IMR-90 (cell line): Measurements from ENCODE around the gene C20orf144. TPM values are rescaled to one million over a fixed set of nuclear protein-coding genes. Genes with fewer than 3 reads are reported as not detected.

Experiments used
- ATAC-seq: fragments of 200-7000 bp; cut with Tn5 transposase; 2 replicates; pipeline ENCODE4 v1.9.1; 2020; ENCODE audit warnings: low read depth, mild to moderate bottlenecking, moderate library complexity
- BruUV-seq: library from RNA; stranded (reverse); fragments of 400-500 nt; replicated peaks from 2 replicates; lab custom pipeline; 2021; lab: Mats Ljungman, UMichigan
- CTCF ChIA-PET: fragments of 300-600 bp; formaldehyde crosslinking; extraction: SDS; loops from one replicate; lab custom pipeline; 2021; ENCODE audit warnings: antibody characterized with exemption; lab: Yijun Ruan, JAX
- POLR2A ChIA-PET: fragments of 300-600 bp; sonication (Branson Sonifier 250); formaldehyde crosslinking; loops from one replicate; lab custom pipeline; 2022; ENCODE audit warnings: antibody characterized with exemption; ENCODE audit not compliant: unreplicated experiment; lab: Charles Lee
- DNase-seq: peaks from one replicate; pipeline ENCODE4 v3.0.0; 2013
- H2AFZ ChIP-seq: replicated peaks from 2 replicates; pipeline ENCODE3; 2013; ENCODE audit warnings: low read length, mild to moderate bottlenecking; ENCODE audit not compliant: poor library complexity
- H2AK5ac ChIP-seq: 2 replicates; pipeline ENCODE4 v1.6.1; 2013; ENCODE audit warnings: low read depth, low read length, inconsistent platforms
- H2AK9ac ChIP-seq: replicated peaks from 2 replicates; pipeline ENCODE3; 2013; ENCODE audit warnings: mild to moderate bottlenecking, low read depth, low read length, moderate library complexity; ENCODE audit not compliant: poor library complexity
- H2BK120ac ChIP-seq: 2 replicates; pipeline ENCODE4 v1.6.1; 2013; ENCODE audit warnings: low read depth, low read length, inconsistent platforms
- H2BK15ac ChIP-seq: 3 replicates; pipeline ENCODE4 v1.6.1; 2013; ENCODE audit warnings: low read depth, low read length, inconsistent platforms
- H2BK20ac ChIP-seq: 2 replicates; pipeline ENCODE4 v1.6.1; 2013; ENCODE audit warnings: low read depth, mild to moderate bottlenecking, inconsistent platforms, low read length, moderate library complexity
- H2BK5ac ChIP-seq: 2 replicates; pipeline ENCODE4 v1.6.1; 2013; ENCODE audit warnings: mild to moderate bottlenecking, low read depth, low read length, inconsistent platforms; ENCODE audit not compliant: poor library complexity, severe bottlenecking
- H3K14ac ChIP-seq: replicated peaks from 2 replicates; pipeline ENCODE4 v1.6.1; 2013; ENCODE audit warnings: low read depth, low read length, inconsistent platforms
- H3K18ac ChIP-seq: 2 replicates; pipeline ENCODE4 v1.6.1; 2013; ENCODE audit warnings: low read depth, low read length, control low read depth
- H3K23ac ChIP-seq: 2 replicates; pipeline ENCODE4 v1.6.1; 2013; ENCODE audit warnings: low read depth, low read length, inconsistent platforms
- H3K27ac ChIP-seq: 2 replicates; pipeline ENCODE4 v1.5.1; 2013; ENCODE audit warnings: mild to moderate bottlenecking, control low read depth, low read length; ENCODE audit not compliant: insufficient read depth
- H3K27me3 ChIP-seq: 2 replicates; pipeline ENCODE4 v1.6.1; 2013; ENCODE audit warnings: low read length; ENCODE audit not compliant: control insufficient read depth, insufficient read depth
- H3K36me3 ChIP-seq: 2 replicates; pipeline ENCODE4 v1.6.1; 2013; ENCODE audit warnings: low read length, mixed read lengths; ENCODE audit not compliant: control insufficient read depth, insufficient read depth
- H3K4ac ChIP-seq: 2 replicates; pipeline ENCODE4 v1.6.1; 2013; ENCODE audit warnings: low read depth, low read length, inconsistent platforms
- H3K4me1 ChIP-seq: 2 replicates; pipeline ENCODE4 v1.6.1; 2013; ENCODE audit warnings: low read length, mixed read lengths; ENCODE audit not compliant: control insufficient read depth, insufficient read depth
- H3K4me2 ChIP-seq: 2 replicates; pipeline ENCODE4 v1.6.1; 2013; ENCODE audit warnings: low read depth, mild to moderate bottlenecking, control low read depth, low read length, moderate library complexity
- H3K4me3 ChIP-seq: 2 replicates; pipeline ENCODE4 v1.5.1; 2013; ENCODE audit warnings: low read depth, mild to moderate bottlenecking, control low read depth, low read length, moderate library complexity; ENCODE audit not compliant: insufficient read depth
- H3K56ac ChIP-seq: 2 replicates; pipeline ENCODE4 v1.6.1; 2013; ENCODE audit warnings: low read length, inconsistent platforms; ENCODE audit not compliant: insufficient read depth; ENCODE audit errors: extremely low read depth
- H3K79me1 ChIP-seq, 2 experiments: 2 replicates each; pipeline ENCODE4 v1.6.1; 2013; ENCODE audit warnings: low read length in 2 of 2, inconsistent platforms in 1 of 2, low read depth in 1 of 2
- H3K9ac ChIP-seq: 2 replicates; pipeline ENCODE4 v1.6.1; 2013; ENCODE audit warnings: low read depth, low read length, control low read depth
- H3K9me1 ChIP-seq: 2 replicates; pipeline ENCODE4 v1.6.1; 2013; ENCODE audit warnings: low read length, inconsistent platforms; ENCODE audit not compliant: insufficient read depth
- H3K9me3 ChIP-seq: 2 replicates; pipeline ENCODE4 v1.6.1; 2013; ENCODE audit warnings: low read length; ENCODE audit not compliant: control insufficient read depth, insufficient read depth
- H4K20me1 ChIP-seq: 2 replicates; pipeline ENCODE4 v1.6.1; 2013; ENCODE audit warnings: low read length, inconsistent platforms; ENCODE audit not compliant: insufficient read depth
- H4K5ac ChIP-seq: 2 replicates; pipeline ENCODE4 v1.6.1; 2013; ENCODE audit warnings: mild to moderate bottlenecking, low read depth, low read length, control low read depth
- H4K8ac ChIP-seq, 2 experiments: 2 replicates each; pipeline ENCODE4 v1.6.1; 2013; ENCODE audit warnings: low read depth in 2 of 2, low read length in 2 of 2, control low read depth in 1 of 2, inconsistent platforms in 1 of 2
- H4K91ac ChIP-seq: 2 replicates; pipeline ENCODE4 v1.6.1; 2013; ENCODE audit warnings: low read depth, low read length, inconsistent platforms; ENCODE audit not compliant: insufficient read depth
- BHLHE40 ChIP-seq: fragments of 150-350 bp; IDR thresholded peaks from 2 replicates; pipeline ENCODE4 v1.6.1; 2016; ENCODE audit warnings: mild to moderate bottlenecking, low read depth, low read length
- MAZ ChIP-seq: IDR thresholded peaks from 2 replicates; pipeline ENCODE4 v1.6.1; 2012; ENCODE audit warnings: low read depth, mild to moderate bottlenecking, low read length, improper control_type of control experiment, moderate library complexity, borderline replicate concordance
- NFE2L2 ChIP-seq: fragments of 150-350 bp; IDR thresholded peaks from 2 replicates; pipeline ENCODE4 v1.6.1; 2016; ENCODE audit warnings: low read depth, mild to moderate bottlenecking, low read length
- WGBS, 2 experiments: methylation state at CpG; one replicate each; pipeline versions ENCODE4 v1.1.5 to v1.1.7; 2013; ENCODE audit warnings: missing lambda C conversion rate in 2 of 2; ENCODE audit not compliant: insufficient read length in 1 of 2; ENCODE audit errors: extremely low coverage in 2 of 2; 5-methylcytosine and 5-hydroxymethylcytosine counted together
- dilution Hi-C: fragments of 300-500 bp; cut with HindIII; formaldehyde crosslinking; loops from one replicate; pipeline ENCODE4 v1.14.3; 2018; ENCODE audit warnings: low sequenced_read_pairs; ENCODE audit not compliant: unreplicated experiment
- in situ Hi-C: fragments of 300-500 bp; cut with MboI; formaldehyde crosslinking; loops from 3 replicates; pipeline ENCODE4 v1.14.3; 2019; ENCODE audit warnings: low sequenced_read_pairs, inconsistent platforms, mixed read lengths
- intact Hi-C: fragments of 100-400 bp; cut with micrococcal nuclease; formaldehyde crosslinking; loops from 2 replicates; pipeline ENCODE4 v1.10.0; 2022
- polyA plus RNA-seq, 3 experiments: library from polyadenylated mRNA; depleted of rRNA; stranded (reverse); fragments of >200 nt; gene quantifications; 2 replicates each; pipeline ENCODE4 v1.2.3, GENCODE V29; 2012; ENCODE audit warnings: low replicate concordance in 1 of 3
- total RNA-seq: library from RNA; depleted of rRNA; stranded (reverse); fragments of >200 nt; gene quantifications from 2 replicates; pipeline ENCODE4 v1.2.3, GENCODE V29; 2012; rRNA removed

Gene C20orf144
- total and polyA plus RNA-seq, 2 of the 4 experiments (the other 2 are of a cell fraction) = under 0.01 to 0.19 TPM

DNA sequence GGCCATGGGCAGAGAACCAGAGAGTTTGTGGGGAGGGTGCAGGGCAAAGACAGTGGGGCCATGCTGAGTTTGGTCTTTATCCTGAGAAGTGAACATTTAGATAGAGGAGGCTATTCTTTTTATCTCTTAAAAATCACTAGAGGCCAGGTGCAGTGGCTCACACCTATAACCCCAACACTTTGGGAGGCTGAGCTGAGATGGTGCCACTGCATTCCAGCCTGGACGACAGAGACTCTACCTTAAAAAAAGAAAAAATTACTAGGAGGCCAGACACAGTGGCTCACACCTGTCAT, 49.3 kb downstream of the C20orf144 start:
- ATAC-seq = no peak
- no peaks in the 10 kb centered on the region for H3K27me3 ChIP-seq
- H3K79me1 ChIP-seq = 0 out of 4 replicates have a peak, but pooled peaks cover 0 to 2% of the 10 kb centered on the region in 2 experiments
- peaks cover 8% of the 10 kb centered on the region; the same call in 1 of the 2 replicates for H3K36me3 ChIP-seq
- in situ Hi-C loops (no loop called here), intact Hi-C loops (no loop called here), dilution Hi-C loops (no loop called here)
- H2AK9ac ChIP-seq = no peak overlapping the region
- no TSS peak for BruUV-seq
- no peaks in the 10 kb centered on the region for H3K9me3 ChIP-seq
- CTCF ChIA-PET = no interaction called here
- no peak overlapping the region for H3K9ac ChIP-seq
- no peak overlapping the region for H2BK5ac ChIP-seq
- POLR2A ChIA-PET = no interaction called here
- no peak overlapping the region for H3K4me3 ChIP-seq
- no peaks in the 10 kb centered on the region for H4K20me1 ChIP-seq
- WGBS, 2 experiments = no CpG with 5 or more reads among the region's 1 CpG
- no peak overlapping the region for H2BK20ac ChIP-seq
- H4K5ac ChIP-seq = no peak overlapping the region
- no peak overlapping the region for H3K4me2 ChIP-seq
- no peak overlapping the region for H3K23ac ChIP-seq
- no peak overlapping the region for H2BK120ac ChIP-seq
- H3K14ac ChIP-seq = no peak overlapping the region
- H2BK15ac ChIP-seq = no peak overlapping the region
- no peak overlapping the region for H3K27ac ChIP-seq
- no peaks in the 10 kb centered on the region for H3K4me1 ChIP-seq
- no peak overlapping the region for H4K8ac ChIP-seq
- H4K91ac ChIP-seq = no peak overlapping the region
- no peak overlapping the region for H2AK5ac ChIP-seq
- H3K56ac ChIP-seq = no peak overlapping the region
- no peak overlapping the region for H2AFZ ChIP-seq
- H3K9me1 ChIP-seq = peaks cover 10% of the 10 kb centered on the region; the same call in 1 of the 2 replicates
- H3K18ac ChIP-seq = no peak overlapping the region
- DNase-seq = no peak
- H3K4ac ChIP-seq = no peak overlapping the region
- TF ChIP-seq BHLHE40 (no peak), MAZ (no peak), NFE2L2 (no peak)

Other genes with a start within 250 kb of the C20orf144 start
- gene SNTA1, start 218.6 kb upstream of the C20orf144 start, total RNA-seq = 13.3 and 15.4 TPM in 2 replicates
- gene SNTA1, start 218.6 kb upstream of the C20orf144 start, polyA plus RNA-seq (2012; rRNA removed) = 10.6 and 12.1 TPM in 2 replicates
- 3.3 and 3.8 TPM in 2 replicates for gene CBFA2T2, start 172.2 kb upstream of the C20orf144 start, total RNA-seq
- gene CBFA2T2, start 172.2 kb upstream of the C20orf144 start, polyA plus RNA-seq (2012; rRNA removed) = 6.2 and 6.3 TPM in 2 replicates
- gene ACTL10, start 4.6 kb downstream of the C20orf144 start, total RNA-seq = 0.18 and 0.28 TPM in 2 replicates
- gene ACTL10, start 4.6 kb downstream of the C20orf144 start, polyA plus RNA-seq (2012; rRNA removed) = 0.43 and 0.49 TPM in 2 replicates
- gene NECAB3, start 12.1 kb downstream of the C20orf144 start, total RNA-seq = 8.6 and 10.0 TPM in 2 replicates
- 28.4 and 28.5 TPM in 2 replicates for gene NECAB3, start 12.1 kb downstream of the C20orf144 start, polyA plus RNA-seq (2012; rRNA removed)
- gene E2F1, start 24.1 kb downstream of the C20orf144 start, total RNA-seq = 10.6 and 10.9 TPM in 2 replicates
- gene E2F1, start 24.1 kb downstream of the C20orf144 start, polyA plus RNA-seq (2012; rRNA removed) = 14.0 and 14.6 TPM in 2 replicates
- gene PXMP4, start 58.0 kb downstream of the C20orf144 start, total RNA-seq = 2.2 and 3.6 TPM in 2 replicates
- gene PXMP4, start 58.0 kb downstream of the C20orf144 start, polyA plus RNA-seq (2012; rRNA removed) = 7.1 TPM in 2 replicates
- 1.1 TPM in 2 replicates for gene ZNF341, start 69.7 kb downstream of the C20orf144 start, total RNA-seq
- gene ZNF341, start 69.7 kb downstream of the C20orf144 start, polyA plus RNA-seq (2012; rRNA removed) = 3.4 TPM in 2 replicates
- gene CHMP4B, start 149.0 kb downstream of the C20orf144 start, total RNA-seq = 30.3 and 40.5 TPM in 2 replicates
- gene CHMP4B, start 149.0 kb downstream of the C20orf144 start, polyA plus RNA-seq (2012; rRNA removed) = 84.7 and 94.8 TPM in 2 replicates